Esophagus squamous epithelium (tissue), 5 donors: ENCODE measurements around the gene MCC. TPM values are rescaled to one million over a fixed set of nuclear protein-coding genes. Genes with fewer than 3 reads are reported as not detected.

Source experiments
- DNase-seq: peaks from one replicate; lab custom pipeline; 2025; lab: John Stamatoyannopoulos, UW
- H3K27ac ChIP-seq, 4 donors: fragments of 200-600 bp; sonication (generic); one replicate each; pipeline ENCODE4 v1.5.1; 2016 to 2019; ENCODE audit warnings: mild to moderate bottlenecking in 1 of 4
- H3K27me3 ChIP-seq, 4 donors: fragments of 200-600 bp; sonication (generic); 1 replicate in 3 of 4; 2 replicates in 1 of 4; pipeline versions ENCODE4 v1.5.1 to v1.6.0; 2017 to 2021; ENCODE audit warnings: antibody characterized with exemption in 1 of 4
- H3K36me3 ChIP-seq, 3 donors: fragments of 200-600 bp; sonication (generic); one replicate each; pipeline ENCODE4 v1.5.1; 2016 to 2019
- H3K4me1 ChIP-seq, 3 donors: fragments of 200-600 bp; sonication (generic); one replicate each; pipeline ENCODE4 v1.5.1; 2017 to 2019
- H3K4me3 ChIP-seq, 4 donors: fragments of 200-600 bp; sonication (generic); 1 replicate in 3 of 4; 2 replicates in 1 of 4; pipeline ENCODE4 v1.5.1; 2016 to 2019; ENCODE audit warnings: mild to moderate bottlenecking in 2 of 4, moderate library complexity in 1 of 4
- H3K9me3 ChIP-seq, 3 donors: fragments of 200-600 bp; sonication (generic); one replicate each; pipeline ENCODE4 v1.5.1; 2016 to 2019
- CTCF ChIP-seq, 6 experiments: fragments of 450-650 bp in 4 of 6; fragments of 200-600 bp in 2 of 6; sonication (generic) in 2 of 6; IDR thresholded peaks; one replicate each; pipeline ENCODE4 v1.5.1; 2016 to 2019; ENCODE audit warnings: antibody characterized with exemption in 6 of 6, mild to moderate bottlenecking in 4 of 6, moderate library complexity in 4 of 6
- POLR2A ChIP-seq, 4 donors: fragments of 450-650 bp; IDR thresholded peaks; one replicate each; pipeline ENCODE4 v1.6.1; 2017; ENCODE audit warnings: antibody characterized with exemption in 4 of 4, mild to moderate bottlenecking in 4 of 4, moderate library complexity in 3 of 4
- WGBS, 2 donors: methylation state at CpG; one replicate each; pipeline ENCODE4 v1.1.5; 2018; 5-methylcytosine and 5-hydroxymethylcytosine counted together
- intact Hi-C: fragments of 100-400 bp; cut with DNase I; formaldehyde crosslinking; loops from one replicate; pipeline ENCODE4 v1.15.0; 2022
- total RNA-seq, 4 donors: library from RNA; depleted of rRNA; stranded (reverse); fragments of >200 nt; gene quantifications; one replicate each; pipeline ENCODE4 v1.1.0, GENCODE V29; 2016
- donor health status: DM: yes; HTN: yes; CAD: no.

MCC gene
- total RNA-seq, 4 donors from 2014 or later: 41.6 to 45.4 (median 43.4) TPM

DNA sequence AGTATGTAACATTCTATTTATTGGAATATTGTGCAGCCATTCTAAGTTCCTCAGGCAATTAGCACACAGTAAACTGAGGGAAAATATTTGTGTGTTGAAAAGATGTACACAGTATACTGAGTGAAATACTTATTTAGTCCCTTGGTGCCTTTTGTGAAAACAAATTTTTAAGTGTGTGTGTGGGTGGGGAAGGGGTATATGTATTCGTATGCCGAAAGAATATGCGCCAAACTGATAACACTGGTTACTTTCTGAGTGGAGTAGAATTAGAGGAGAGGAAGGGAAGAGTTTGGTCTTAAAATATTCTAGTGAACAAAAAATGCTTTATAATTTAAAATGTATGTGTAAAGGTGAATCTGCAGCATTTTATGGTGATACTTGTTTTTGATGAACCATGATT is 508.5 kb downstream of the MCC start:
- Histone ChIP-seq H3K9me3 (no peaks in the 10 kb centered on the region), H3K36me3 (no peaks in the 10 kb centered on the region), H3K27ac (no peak overlapping the region), H3K4me3 (peak overlapping the region in 1 of 4 donors; percentile 13), H3K27me3 (peaks cover 0 to 10% (median 0%) of the 10 kb centered on the region in 4 donors), H3K4me1 (peaks cover 7 to 56% (median 22%) of the 10 kb centered on the region in 3 donors)
- TF ChIP-seq POLR2A (IDR thresholded peaks at IDR 0.05) (no peak), CTCF (IDR thresholded peaks at IDR 0.05) (no peak)
- intact Hi-C loops: no loop called here
- 59 to 61% methylated on average over 3 of the region's 3 CpGs for WGBS, 2 donors
- no peak for DNase-seq

- no peaks in the 10 kb centered on the region for H3K9me3 ChIP-seq
- peaks cover 0 to 19% (median 0%) of the 10 kb centered on the region in 4 donors for H3K27me3 ChIP-seq
- TF ChIP-seq CTCF (IDR thresholded peaks at IDR 0.05): no peak
- TF ChIP-seq POLR2A (IDR thresholded peaks at IDR 0.05): no peak
- DNase-seq: no peak
- 19 to 21% methylated on average over 2 of the region's 2 CpGs for WGBS, 2 donors
- peaks cover 7 to 56% (median 22%) of the 10 kb centered on the region in 3 donors for H3K4me1 ChIP-seq
- intact Hi-C loops: no loop called here
- H3K27ac ChIP-seq: no peak overlapping the region
- no peaks in the 10 kb centered on the region for H3K36me3 ChIP-seq
- H3K4me3 ChIP-seq: peak overlapping the region in 2 of 4 donors; percentile 25 to 95
Observed at GRCh38 chr5:112978836-112979235, 509.4 kb downstream of the MCC start.

DNA sequence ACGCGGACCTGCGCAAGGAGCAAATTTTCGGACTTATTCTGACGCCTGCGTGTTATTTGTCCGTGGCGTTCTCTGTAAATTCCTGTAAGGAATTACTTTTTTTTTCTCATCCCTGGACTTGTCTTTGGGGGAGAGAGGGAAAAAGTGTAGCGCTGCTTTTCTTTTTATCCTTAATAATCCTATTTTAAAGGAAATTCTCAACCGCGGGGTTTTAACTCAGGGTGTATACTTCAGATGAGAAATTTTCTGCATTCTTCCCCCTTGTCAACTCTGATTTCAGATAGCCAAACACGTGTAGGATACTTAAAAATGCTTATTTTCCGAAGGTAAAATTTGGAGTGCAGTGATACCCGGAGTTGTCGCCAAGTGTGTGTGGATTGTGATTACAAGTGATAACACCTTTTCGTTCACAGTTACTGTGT is 510.8 kb downstream of the MCC start:
- DNase-seq: no peak
- Histone ChIP-seq H3K36me3 (no peaks in the 10 kb centered on the region), H3K27me3 (peaks cover 0 to 23% (median 0%) of the 10 kb centered on the region in 4 donors), H3K27ac (peak overlapping the region; percentile 91 to 96 (median 92)), H3K4me1 (peaks cover 7 to 62% (median 22%) of the 10 kb centered on the region in 3 donors), H3K9me3 (no peaks in the 10 kb centered on the region), H3K4me3 (peak overlapping the region; percentile 82 to 95 (median 90))
- intact Hi-C loops: no loop called here
- no peak for TF ChIP-seq CTCF (IDR thresholded peaks at IDR 0.05)
- no peak for TF ChIP-seq POLR2A (IDR thresholded peaks at IDR 0.05)
- WGBS, 2 donors: 0% methylated on average over 16 of the region's 16 CpGs

GRCh38 chr5:112976432-112977309 is 511.6 kb downstream of the MCC start, which contains the start of gene DCP2:
TSS of gene DCP2 (plus strand) at chr5:112976798. CDS start at chr5:112976934, 136 bp downstream.
- peaks cover 7 to 55% (median 22%) of the 10 kb centered on the region in 3 donors for H3K4me1 ChIP-seq
- DNase-seq: peak; percentile 74
- H3K9me3 ChIP-seq: no peaks in the 10 kb centered on the region
- WGBS, 2 donors: 0 to 1% methylated on average over 33 to 34 of the region's 75 CpGs
- H3K27ac ChIP-seq: peak within 1 kb of the TSS; percentile 91 to 96 (median 92)
- no peaks in the 10 kb centered on the region for H3K36me3 ChIP-seq
- intact Hi-C loops: no loop called here
- peaks cover 0 to 30% (median 0%) of the 10 kb centered on the region in 4 donors for H3K27me3 ChIP-seq
- TF ChIP-seq POLR2A (IDR thresholded peaks at IDR 0.05): peak in 2 of 4 donors; percentile 74 to 86
- no peak for TF ChIP-seq CTCF (IDR thresholded peaks at IDR 0.05)
- H3K4me3 ChIP-seq: peak within 1 kb of the TSS; percentile 82 to 95 (median 90)
